OCI-M1 (cell line): ENCODE data around the gene CHST15.

Experiments
- DNase-seq: peaks from one replicate; lab custom pipeline; 2025; lab: John Stamatoyannopoulos, UW

Gene CHST15

DNA sequence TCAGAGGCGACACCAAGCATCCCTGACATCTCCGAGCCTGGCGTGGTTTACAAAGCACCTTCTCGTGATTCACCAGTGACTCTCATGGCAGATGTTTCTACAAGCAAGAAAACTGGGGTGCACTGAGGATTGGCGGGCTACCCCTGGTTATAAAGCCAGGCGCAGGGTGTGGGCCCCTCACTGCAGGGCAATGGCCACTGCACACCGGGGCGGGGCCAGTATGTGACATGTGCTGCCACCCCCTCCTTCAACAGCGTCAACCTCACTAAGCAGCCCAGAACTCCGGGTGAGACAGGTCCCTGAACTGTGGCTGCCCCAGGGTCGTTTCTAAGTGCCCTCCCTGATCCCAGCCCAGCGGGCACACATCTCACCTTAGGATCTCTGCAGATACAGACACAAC, 63.8 kb downstream of the CHST15 start:
- DNase-seq = no peak

DNA sequence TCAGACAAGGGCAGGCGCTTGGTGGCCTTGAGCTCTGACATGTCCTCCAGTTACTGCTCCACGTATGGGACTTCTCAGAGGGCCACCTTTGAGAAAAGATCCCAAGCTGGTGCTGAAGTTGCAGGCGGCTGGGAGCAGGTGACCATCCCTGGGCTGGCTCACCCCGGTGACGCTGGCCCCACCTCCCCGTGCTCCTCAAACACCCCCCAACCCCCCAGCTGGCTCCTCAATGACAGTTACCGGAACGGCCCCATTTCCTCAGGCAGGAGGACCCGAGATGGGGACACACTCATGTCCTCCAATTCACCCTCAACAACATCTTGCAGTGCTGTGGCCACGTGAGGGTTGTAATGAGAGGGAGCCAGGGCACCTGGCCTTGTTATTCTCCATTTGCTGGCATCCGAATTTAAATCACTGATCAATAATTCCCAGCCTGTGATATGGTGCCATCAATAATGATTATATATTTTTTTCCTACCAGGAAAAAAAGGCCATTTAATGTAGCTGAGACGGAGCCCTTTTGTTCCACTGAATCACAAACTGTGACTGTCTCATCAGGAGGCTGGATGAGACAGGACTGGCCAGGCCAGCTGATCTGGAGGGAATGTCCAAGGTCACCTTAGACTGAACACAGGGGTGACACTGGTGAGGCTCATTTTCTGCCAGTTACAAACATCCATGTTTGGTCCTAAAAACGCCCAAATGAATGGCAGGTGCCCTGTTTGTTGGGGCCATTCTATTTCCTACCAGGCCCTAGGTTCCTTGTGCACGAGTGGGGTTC, 64.5 kb downstream of the CHST15 start:
- no peak for DNase-seq

DNA sequence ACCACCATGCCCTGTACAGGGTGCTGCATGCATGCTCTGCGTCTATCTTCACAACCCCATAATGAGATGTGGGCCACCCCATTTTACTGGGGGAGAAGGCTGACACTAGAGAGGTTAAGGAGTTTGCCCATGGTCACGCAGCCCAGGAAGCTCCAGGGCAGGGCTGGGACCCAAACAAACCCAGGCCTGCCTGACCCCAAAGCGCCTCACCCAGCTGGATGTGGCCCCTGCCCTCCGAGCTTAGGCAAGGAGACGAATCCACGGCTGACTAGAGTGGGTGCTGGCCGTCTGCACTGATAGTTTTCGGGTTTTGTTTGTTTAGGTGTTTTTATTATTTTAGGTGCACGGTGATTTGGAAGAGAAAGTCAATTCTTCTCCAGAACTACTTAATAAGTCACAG, 65.7 kb downstream of the CHST15 start:
- no peak for DNase-seq

DNA sequence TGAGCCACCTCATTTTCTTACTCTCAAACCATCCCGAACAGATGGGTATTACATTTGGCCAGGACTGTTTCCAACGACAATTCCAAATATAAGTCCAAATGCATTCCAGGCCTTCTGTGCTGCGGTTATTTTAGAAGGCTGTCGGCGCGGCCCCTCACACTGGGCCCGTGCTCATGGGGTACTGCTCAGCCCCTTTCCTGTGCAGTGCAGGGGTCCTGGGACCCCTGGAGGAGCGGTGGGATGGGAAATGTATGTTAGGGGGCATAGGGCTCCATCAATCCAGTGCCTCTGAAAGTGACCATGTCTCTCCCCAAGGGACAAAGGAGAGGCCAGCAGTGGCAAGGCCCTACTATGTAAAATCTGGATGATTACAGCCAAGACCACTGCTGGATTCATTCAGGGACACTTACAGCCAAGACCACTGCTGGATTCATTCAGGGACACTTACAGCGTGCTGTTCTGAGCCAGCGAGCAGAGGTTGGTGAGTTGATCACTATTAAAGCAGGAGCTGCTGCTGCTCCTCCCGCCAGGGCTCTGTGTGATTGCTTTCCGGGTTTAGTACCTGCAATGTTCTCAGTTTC, 66.3 kb downstream of the CHST15 start:
- no peak for DNase-seq

DNA sequence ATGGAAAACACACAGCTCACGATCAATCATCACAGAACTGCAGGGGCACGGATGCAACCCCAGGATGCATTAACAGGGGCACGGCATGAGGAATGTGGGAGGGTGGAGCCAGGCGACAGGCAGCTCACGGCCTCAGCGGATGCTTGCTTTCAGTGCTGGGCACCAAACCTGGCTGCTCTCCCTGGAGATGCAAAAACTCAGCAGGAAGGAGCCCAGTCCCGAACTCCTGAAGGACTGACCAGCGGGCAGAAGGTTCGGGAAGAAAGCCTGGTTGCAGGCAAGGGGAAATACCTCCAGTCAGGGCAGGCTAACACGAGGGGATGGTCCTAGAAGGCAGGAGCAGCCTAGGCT, 66.8 kb downstream of the CHST15 start:
- no peak for DNase-seq

DNA sequence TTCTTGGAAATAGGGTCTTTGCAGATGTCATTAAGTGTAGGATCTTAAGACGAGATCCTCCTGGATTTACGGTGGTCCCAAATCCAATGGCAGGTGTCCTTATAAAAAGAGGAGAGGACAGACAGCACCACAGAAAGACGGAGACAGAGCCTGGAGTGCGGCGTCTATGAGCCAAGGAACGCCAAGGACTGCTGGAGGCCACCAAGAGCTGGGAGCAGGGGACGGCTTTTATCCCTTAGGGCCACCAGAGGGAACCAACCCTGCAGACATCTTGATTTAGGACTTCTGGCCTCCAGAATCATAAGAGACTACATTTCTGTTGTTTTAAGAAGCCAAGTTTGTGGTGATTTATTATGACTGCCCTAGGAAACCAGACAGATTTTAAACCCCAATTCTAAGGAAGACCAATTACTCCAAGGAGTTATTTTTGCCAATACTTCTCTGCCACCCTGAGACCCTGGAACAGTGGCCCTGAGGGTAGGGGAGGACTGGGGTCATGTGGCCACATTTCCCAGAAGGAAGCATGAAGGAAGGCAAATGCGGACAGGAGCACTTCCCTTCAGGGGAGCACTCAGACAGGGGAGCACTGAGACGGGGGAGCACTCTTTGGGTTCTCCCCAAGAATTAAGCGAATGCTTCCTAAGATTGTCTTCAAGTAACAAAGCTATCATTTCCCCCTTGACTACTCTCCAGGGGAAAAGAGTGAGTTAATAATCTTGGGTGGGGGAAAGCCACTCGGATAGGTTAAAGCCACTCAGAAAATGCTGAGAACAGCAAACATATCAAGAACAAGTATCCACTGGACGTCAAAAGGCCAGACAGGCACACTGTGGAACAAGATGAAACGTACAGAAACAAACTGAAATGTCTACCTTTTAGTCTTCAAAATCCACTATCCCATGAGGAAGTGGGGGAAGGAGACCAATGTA, 67.5 kb downstream of the CHST15 start:
- DNase-seq = peak; percentile 53

DNA sequence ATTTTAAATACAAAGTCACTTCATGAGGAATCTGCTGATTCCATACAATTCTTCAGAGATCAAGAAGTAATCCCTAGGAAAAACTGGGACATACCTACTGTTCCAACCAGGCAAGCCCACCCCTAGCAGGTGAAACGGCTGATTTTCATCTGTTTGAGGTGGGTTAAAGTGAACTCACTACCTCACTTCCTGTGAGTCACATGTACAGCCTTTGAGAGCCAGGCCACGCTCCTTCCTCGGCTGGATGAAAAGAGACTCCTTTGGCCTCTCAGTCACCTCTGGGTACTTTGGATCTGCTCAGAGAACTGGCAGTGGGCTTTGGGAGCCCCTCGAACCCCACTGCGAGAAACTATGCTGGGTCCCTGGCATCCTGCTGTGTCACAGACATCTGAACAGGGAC, 68.2 kb downstream of the CHST15 start:
- no peak for DNase-seq

DNA sequence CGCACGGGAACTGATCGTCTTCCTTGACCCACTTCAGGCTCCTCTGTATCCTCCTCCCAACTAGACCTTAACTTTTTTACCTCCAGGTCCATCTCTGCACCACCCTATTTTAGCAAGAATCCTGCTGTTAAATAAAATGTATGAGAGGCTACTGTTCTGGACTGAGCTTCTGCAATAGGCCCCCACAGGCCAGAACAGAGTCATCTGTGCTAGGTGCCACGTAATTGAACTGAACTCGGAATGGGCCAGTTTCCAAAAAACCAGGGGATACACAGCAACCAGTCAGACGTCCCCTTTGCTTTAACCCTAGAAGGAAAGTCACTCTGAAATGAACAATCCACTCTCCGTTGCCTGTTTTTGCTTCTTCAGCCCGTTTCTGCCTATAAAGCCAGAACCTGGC, 71.3 kb downstream of the CHST15 start:
- no peak for DNase-seq

DNA sequence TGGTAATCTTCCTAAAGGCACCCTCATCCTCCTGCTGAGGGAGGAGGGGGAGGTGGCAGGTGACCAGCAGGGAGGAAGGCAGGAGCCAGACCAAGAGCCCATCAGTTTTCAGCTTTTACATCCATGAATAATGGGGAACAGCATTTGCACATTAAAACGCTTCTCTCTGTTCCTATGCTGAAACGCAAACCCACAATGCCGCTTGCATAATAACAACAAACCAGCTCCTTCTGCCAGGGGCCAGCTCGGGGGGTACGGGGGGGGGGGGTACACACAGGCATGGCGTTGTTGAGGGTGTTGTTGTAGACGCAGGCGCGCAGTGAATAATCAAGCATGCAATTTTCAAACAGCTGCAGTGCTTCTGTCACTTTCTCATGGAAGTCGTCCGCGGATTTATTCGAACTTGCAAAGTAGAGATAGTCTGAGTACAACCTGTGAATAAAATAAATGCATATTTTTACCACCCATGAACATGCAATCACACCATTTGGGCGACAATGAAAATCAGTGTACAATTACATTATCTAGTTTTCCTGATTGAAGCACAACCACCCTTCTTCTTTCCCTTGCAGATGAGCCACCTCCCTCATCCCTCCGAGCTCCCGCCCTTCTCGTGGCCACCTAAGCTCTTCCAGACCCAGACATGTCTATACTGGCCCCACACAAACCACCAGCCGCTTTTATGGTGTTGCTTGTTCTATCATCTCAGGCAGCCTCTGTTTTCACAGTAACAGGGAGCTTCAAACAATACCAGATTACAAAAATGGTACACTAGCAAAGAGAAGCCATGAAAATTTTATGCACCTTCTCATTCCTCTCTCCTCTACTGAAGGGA, 72.2 kb downstream of the CHST15 start:
- DNase-seq = no peak

DNA sequence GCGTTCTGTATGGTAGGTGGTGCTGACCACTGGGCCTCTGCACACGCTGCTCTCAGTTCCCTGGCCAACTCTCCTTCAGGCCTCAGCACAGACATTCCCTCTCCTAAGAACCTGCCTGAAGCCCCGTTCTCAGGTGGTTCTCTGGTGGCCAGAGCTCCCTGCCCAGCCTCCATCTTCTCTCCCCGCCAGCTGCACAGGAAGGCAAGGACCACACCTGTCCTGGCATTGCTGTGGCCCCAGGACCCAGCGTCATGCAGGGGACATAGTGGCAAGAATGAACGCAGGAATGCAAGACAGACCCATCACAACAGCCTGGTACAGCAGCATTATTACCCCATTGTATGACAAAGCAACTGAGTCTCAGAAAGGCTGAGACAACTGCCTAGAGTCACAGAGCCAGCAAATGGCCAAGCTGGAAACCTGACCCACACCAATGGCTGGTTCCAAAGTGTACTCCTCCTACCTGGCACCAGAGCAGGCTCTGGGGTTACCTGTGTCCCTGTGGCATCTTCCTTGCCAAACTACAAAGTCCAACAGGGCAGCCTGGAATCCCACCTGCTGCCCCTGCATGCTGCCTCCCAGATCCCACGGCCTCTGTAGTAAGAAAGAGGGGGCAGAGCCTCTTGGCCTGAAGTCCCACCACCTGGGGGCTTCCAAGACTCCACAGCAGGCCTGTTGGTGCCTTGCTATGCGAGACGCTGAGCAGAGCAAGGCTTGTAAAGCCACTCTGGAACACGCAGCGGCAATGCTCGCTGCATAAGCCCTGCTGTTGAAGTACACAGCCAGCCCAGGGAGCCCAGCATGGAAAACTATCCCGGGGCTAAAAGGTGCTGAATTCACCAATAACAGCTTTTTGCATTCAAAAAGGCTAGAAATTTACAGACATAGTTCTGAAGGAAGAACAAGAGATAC, 73.3 kb downstream of the CHST15 start:
- DNase-seq = no peak

DNA sequence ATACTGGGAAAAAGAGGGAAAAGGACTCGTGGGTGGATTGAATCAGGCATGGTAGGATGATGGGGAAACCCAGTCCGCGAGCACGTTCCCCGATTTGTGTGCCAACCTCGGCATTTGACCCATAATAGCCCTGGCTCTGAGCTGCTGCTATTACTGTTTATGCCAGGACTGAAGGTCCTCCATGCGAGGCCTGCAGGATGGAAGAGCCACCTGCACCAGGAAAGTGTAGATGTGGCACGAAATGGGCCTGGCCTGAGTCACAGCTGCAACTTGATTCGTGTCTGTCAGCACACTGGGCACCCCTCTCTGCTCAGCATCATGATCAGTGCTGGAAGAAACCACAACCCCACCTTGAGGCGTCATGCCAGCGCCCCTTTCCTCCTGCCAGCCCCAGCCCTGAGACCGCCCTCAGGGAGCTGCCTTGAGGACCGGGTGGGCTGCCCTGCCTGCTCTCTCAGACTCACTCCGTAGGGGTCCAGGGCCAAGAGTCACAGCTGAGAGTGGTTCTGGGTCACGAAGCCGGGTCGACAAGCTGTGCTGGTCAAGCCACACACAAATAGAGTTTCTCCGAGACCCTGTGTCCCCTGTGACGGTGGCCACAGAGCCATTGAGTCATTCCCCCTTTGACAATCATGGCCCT, 74.4 kb downstream of the CHST15 start:
- no peak for DNase-seq

DNA sequence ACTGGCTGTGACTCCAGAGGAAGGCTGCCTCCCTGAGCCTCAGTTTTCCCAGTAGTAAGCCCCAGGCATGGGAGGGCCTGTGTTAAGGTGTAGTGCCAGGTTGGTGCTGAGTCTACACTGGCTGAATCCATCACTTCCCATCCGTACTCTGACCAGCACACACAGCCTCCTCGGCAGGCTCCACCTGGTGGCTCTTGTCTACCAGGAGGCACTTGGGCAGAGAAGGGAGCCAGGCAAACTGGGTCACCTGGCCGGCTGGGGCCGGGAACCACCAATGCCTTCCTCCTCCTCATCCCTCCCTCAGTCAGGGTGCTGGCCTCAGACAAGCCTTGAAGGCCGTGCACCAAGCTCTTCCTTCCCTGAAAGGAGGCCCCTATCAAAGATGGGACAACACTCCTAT, 75.7 kb downstream of the CHST15 start:
- DNase-seq = no peak

DNA sequence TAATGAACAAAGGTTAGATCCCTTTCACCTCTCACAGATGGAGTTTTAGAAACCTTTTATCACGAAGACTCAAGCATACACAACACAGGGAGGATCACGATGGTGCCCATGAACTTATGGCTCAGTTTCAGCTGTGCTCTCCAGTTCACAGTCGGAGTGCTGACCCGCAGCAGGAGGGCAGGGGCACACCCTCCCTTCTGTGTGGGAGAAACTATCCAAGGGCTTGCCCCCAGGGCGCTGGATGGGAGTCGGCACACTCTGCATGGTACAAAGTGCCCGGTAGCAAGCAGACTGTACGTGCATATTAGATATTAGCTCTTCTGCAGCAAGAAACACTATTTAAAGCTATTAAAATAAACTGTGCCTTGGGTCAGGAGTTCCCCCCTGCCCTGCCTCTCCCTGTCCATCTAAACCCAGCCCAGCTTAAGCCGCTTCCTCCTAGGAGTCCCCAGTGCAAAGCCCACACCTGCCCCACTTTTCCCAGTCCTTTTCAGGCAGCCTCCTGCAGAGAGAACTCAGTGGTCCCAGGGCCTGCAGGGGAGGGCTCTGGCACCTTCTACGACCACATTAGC, 76.5 kb downstream of the CHST15 start:
- DNase-seq = no peak

DNA sequence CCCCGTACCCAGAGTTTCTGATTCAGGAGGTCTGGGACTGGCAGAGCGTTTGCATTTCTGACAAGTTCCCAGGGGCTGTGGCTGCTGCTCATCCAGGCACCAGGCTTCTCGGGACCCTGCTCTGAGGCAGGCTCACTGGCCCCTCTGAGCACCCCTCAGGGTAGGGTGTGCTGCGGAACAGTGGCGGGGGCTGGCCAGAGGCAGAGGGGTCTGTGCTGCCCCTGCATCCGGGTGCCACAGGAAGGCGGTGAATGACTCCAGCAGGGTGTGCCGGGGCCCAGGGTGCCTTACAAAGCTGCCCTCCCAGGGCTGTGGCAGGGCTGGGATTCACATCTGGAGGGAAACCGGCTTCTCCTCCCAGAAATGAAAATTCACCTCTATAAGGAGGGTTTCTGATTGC, 77.4 kb downstream of the CHST15 start:
- DNase-seq = no peak

DNA sequence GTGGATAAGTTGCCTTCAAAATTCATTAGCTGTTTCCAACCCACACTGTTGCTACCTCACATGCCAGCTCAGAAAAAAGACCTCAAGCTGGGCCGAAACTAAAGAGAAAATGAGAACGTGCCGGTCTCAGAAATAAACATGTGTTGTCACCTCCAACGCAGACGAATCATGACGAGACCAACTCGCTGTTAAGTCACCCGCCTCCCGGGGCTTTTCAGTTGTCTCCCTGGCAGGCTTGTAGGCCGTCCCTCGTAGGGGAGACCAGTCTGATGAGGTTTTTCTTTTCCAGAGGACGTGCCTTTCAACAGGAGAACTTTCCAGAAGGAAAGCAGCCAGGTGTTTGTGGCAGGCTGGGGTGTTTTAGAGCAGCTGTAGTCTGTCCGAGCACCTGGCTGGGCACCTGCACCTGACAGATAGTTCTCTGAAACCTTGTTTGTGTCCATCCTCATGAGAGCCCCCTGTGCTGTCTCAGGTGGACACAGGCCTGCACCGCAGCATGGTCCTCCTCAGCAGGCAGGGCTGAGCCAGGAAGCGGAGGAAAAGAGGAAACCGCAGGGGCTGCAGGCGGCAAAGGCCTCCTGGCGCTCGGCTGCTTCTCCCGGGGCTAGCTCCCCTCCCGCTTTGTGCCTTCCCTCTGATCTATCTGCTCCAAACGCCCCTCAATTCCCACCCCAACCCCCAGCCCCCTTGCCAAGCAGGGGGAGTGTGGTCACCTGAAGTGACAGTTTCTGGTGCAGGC, 78.8 kb downstream of the CHST15 start:
- no peak for DNase-seq

DNA sequence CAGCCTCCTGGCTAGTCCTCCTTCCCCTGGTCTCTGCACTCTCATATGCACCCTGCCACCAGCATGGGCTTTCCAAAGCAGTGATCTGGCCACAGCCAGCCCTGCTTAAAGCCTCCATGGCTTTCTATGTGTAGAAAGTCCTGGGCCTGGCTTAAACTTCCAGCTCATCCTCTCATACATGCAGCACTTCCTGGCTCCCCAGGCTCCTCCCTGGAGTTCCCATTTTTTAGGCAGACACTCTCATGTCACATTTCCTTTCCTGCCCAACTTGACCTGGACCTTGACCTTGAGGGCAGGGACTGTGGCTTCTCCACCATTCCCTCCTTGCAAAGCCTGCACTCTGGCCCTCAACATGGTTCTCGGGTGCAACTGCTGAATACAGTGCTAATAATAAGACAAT, 79.5 kb downstream of the CHST15 start:
- DNase-seq = no peak

DNA sequence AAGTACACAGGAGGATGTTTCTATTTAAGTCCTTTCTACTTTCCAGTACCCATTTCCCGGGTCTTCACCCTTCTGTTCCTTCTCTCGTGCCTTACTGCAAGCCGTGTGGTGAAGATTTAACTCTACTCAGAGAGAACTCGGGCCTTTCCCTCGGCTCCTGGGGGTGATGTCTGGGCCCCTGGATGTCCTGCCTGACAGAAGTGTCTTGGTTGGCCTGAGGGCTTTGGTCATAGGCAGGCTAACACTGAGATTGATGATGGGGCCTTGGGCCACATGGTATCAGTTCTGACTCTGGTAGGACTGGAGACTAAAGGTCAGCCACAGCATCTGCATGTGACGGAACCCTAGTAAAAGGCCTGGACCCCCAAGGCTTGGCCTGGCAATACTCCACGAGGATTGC, 80.4 kb downstream of the CHST15 start:
- DNase-seq = no peak

DNA sequence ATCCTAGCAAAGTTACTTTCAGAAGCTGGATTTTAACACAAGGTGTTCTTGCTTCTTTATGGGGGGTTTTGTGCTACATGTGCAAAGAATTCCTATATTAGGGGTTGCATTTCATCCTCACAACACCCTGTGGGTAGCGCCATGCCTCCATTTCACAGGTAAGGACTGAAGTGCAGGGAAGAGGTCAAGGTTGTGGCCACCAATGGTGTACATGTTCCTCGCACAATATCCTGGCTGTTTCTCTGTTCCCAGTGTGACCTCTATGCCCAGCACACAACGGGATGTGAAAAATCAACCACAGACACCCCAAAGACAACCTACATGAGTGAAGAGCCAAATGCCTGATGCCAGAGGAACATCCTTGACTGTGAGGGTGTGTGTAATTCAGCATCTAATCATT, 80.8 kb downstream of the CHST15 start:
- DNase-seq = no peak

DNA sequence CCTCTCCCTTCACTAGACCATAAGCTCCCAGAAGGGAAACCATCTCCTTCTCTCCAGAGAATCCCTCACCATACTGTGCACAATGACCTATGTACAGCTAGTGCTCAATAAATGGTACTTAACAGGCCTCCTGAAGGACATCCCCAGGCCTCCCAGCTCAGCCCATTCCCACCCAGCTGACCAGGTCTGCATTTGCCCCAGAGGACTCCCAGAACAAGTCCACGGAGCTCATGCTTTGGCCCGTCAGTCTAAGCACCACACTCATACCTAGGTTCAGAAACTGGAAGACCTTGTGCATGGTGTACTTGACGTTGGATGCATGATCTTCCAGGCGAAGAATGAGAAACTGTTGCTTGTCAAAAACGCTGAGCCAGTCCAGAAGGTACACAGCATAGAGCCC, 81.3 kb downstream of the CHST15 start:
- no peak for DNase-seq

DNA sequence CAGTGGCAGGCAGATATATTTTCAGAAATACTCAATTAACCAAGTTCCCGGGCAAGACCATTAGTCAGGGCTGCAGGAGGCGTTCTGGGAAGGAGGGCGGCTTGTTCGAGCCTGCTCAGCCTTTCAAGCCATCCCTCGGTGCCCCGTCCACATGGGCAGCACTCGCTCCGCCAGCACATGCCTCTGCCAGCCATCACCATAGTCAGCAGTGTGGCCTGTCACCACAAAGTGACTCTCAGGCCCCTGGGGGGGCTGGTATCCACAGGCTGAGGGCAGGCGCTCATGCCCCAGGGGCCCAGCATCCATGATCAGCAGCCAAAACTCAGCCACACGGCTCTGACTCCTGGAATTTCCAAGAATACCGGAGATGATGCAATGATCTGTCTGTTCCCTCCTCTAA, 81.9 kb downstream of the CHST15 start:
- DNase-seq = no peak
